Hematopoietic multipotent progenitor cell treated with erythropoietin and hydrocortisone succinate and interleukin-3 and kit ligand, for 15 days (in vitro differentiated cells): ENCODE data around the gene KIAA0319L.

Source experiments
- DNase-seq: peaks from one replicate; pipeline ENCODE4 v3.0.0-alpha.2; 2015; ENCODE audit warnings: low spot score

The KIAA0319L gene

DNA sequence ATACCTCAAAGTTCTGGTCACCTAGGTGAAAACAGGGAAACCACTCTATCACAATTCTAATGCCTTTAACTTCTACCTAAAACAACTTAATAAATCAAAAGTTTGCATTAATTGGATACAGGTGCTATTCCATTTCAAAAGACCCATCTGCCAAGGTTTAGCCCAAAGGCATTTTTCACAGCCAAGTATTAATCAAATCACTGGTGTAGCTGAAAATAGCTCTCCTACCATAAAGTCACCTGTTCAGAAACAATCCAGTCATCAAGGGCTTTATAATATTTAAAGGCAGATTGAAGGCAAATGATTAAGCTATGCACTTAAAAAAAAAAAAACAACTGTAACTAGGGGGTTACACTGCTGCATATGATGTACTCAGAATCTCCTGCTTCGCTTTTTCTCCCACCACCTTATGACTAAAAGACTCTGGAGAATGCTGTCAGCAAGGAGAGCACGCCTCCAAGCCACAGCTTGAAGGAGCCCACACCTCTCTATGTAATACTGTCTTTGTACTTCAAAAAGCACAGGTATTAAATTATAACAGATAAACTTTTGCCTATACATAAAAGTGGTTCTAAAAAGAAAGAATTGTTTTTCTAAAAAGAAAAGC lies 20.5 kb downstream of the KIAA0319L start:
- no peak for DNase-seq

DNA sequence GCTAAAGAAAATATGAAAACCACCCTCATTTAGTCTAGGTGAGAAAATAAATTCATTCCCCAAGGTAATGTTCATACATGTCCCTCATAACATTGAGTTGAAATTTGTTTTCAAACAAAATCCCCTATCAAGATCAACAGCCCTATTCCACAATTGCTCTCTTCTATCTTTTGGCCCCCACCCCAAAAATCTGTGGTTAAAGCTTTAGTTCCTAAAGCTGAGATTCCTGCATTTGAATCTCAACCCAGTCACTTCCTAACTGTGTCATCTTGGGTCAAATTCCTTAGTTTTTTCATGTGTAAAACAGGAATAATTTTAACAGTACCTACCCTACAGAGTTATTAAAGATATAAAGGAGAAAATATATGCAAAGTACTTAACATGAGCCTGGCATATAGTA lies 22.0 kb downstream of the KIAA0319L start:
- DNase-seq = no peak

DNA sequence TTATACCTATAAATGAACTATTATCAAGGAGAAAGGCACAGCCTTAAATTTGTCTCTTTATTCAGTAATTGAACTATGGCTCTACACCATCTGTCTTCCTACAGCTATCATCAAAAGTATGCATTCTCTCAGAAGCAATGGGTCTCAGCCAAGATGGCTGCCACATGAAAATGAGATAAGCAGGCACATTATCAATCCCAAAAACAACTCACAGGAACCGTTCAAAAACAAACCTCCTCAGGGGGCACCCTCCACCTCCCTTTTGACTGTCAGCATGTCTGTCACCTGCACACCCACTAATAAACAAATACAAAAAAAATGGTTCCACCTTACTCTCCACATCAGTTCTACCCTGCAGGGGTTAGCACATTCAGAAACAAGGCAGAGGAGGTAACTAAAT lies 23.6 kb downstream of the KIAA0319L start:
- peak; percentile 52 for DNase-seq

DNA sequence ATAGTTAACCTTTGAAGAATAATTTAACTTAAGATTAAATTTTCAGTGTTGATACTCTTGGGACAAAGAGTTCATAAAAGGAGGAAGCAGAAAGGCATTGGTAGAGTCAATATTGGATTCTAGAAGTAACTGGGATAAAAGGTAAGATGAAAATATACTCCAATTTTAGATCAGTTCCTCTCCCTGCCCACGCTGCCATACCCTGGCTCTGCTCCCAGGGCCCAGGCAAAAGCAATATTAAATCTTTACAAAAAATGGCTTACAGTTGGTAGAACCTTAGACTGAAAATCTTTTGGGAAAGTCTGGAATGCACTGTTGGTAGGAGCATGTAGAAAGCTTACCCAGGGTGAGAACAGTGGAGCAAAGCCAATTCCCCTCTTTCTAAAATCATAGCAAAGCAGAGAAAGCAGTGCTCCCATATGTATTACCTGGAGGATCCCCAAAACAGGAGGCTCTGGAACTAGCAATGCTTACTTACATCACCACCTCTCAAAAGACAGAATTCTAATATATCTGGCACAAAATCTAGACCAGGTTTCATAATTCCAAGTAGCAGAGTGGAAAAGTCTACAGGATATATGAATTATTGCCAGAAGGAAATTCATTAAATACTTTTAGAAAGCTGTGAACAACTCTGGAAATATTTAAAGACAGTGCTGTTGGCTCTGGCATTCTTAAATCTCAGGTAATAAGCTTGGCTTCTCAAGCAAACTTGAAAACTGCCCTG lies 24.5 kb downstream of the KIAA0319L start:
- DNase-seq = no peak

DNA sequence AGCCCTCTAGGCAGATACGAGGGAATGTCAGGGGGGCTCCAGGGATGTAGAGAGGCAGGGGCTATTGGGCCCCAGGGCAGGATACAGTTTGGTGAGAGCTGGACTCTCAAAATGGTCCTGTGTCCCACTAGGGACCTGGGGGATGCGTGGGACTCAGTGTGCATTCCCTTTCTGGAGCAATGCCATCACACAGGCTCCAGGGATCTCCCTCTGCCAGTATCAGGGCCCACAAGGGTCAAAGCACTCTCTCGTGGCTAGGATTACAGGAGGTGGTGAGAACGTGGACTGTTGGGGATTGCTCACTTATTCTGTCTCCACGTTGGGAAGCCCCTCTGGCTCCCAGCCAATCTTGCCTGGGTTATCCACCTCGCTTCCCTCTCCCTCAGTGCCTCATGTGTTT lies 25.8 kb downstream of the KIAA0319L start:
- DNase-seq = no peak

GRCh38 chr1:35530946-35531345 lies 26.3 kb downstream of the KIAA0319L start:
- no peak for DNase-seq

- no peak for DNase-seq
These were observed 27.0 kb downstream of the KIAA0319L start for GRCh38 chr1:35530168-35530567.

GRCh38 chr1:35524106-35524505 lies 33.1 kb downstream of the KIAA0319L start:
- DNase-seq = no peak

- no peak for DNase-seq
These were observed 37.8 kb downstream of the KIAA0319L start for GRCh38 chr1:35519432-35519831.

- no peak for DNase-seq
These were observed 39.0 kb downstream of the KIAA0319L start for GRCh38 chr1:35518183-35518582.

DNA sequence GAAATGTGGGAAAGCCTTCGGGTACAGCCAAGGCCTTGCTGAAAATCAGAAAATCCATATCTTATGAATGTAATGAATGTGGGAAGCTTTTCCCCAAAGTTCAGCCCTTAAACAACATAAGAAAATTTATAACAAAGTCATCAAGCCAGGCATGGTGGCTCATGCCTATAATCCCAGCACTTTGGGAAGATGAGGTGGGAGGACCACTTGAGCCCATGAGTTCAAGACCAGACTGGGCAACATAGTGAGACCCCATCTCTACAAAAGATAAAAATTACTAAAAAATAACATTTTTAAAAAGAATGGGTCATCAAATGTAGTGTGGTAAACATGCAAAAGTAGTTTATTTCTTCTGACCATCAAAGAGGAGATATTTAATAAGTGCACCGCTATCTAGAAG lies 45.9 kb downstream of the KIAA0319L start:
- DNase-seq = no peak

GRCh38 chr1:35509558-35509957 lies 47.6 kb downstream of the KIAA0319L start:
- no peak for DNase-seq

- DNase-seq = no peak
These were observed 49.3 kb downstream of the KIAA0319L start for GRCh38 chr1:35507947-35508346.

DNA sequence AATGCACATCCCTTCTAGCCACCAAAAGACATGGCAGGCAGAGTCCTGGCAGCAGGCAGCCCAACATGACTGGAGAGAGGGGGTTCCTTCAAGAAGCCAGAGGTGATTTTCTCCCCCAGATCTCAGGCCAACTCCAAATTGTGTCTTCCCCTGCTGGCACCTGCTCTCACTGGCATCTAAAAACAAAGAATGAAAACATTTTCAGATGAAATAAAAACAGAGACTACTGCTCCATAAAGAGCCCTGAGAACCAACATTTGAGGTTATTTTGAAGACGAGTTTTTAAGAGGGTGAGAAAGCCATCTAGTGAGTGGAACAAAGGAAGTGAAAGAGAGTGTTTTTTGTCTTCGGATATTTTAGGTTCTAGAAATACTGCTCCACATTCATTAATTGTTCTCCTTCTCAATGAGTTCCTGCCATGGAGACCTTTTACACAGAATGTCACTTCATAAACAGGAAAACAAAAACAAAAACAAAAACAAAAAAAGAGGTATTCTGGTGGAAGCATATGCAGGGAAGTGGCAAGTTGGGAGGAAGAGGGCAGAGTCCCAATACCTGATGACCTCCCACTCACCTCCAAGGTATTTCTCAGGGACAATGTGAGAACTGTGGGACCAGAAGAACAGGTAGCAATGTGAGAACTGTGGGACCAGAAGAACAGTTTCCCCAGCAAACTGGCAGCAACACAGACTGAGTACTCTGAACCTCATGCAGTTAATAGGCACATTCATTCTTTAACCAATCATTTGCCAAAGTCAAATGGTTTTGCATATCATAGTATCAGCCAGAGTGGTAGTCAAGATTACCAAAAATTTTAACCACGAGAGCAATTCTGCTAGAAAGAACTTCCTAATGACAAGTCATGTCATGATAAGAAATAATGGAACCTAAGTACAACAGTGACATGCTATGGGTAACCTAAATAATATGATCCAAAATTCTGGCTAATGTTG lies 50.0 kb downstream of the KIAA0319L start:
- DNase-seq = peak; percentile 50

DNA sequence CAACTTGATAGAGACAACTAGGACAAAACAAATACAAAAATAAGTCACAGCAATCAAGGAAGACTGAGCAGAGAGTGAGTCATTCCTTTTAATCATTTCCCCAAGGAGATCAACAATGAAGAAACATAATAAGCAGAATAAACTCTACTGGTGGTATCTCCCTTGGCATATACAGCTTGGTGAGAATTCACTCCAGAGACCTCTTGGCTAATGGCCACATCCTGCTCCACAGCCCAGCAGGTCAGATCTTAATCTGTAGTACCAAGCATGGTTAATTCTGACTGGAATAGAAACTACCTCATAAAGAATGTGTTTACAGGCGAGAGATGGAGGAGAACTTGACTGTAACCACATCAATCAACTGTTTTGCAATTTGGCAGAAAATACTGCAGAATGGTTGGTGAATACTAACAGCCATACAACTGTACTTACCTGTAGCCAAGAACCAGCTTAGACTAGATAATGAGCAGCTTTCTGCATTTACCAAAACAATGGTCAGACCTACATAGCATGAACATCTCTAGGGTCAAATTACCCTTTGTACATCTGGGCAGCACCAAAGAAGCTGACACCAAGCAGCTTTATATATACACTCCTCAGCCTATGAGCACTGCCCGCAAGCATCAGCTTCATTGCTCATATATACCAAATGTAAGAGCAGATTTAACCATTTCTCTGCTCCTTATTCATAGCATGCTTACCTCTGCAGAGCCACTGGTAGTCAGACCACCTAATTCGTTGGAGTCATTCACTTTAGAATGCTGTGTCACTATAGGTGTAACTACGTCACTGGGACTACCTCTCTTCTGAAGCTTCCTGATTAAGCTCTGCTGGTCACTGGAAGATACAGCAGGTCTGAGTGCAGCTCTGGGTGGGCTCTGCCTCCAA lies 51.0 kb downstream of the KIAA0319L start:
- peak; percentile 82 for DNase-seq

DNA sequence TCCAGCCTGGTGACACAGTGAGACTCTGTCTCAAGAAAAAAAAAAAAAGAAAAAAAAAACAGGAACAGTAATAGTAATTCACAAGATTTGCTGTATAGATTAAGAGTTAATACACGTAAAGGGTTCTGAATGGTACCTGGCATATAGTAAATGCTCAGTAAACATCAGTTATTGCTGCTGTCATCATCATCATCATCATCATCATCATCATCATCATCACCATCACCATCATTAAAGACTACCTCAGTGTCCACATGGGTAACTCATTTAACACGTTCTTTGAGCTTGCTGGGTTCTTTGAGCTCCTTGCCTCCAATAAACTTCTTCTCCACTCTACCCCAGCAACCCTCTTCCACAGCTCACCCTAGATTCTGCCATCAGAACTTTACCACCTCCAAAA lies 55.0 kb downstream of the KIAA0319L start:
- no peak for DNase-seq

- no peak for DNase-seq
These were observed 56.8 kb downstream of the KIAA0319L start for GRCh38 chr1:35500439-35500838.

DNA sequence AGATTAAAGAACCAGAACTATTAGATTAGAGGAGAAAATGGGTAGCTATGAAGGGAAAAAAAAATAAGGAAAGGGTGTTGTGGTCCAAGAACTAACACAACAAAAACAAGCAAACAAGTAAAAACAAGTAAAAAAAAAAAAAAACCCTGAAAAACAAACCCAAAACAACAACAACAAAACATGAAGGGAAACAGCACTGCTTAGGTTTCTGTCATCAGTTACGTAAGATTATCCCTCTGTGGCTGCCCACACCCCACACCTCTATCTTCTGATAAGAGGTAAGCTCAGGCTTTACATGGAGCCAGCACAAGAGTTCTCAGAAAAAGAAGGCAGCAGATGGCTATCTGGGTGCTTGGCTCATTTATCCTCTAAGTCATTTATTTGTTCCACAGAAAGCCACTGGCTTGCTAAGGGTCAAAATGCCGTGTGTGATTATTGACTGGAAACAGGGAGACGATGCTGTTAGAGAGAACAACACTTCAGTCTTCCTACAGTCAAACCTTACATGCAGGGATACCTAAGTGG lies 57.5 kb downstream of the KIAA0319L start:
- DNase-seq = peak; percentile 81

DNA sequence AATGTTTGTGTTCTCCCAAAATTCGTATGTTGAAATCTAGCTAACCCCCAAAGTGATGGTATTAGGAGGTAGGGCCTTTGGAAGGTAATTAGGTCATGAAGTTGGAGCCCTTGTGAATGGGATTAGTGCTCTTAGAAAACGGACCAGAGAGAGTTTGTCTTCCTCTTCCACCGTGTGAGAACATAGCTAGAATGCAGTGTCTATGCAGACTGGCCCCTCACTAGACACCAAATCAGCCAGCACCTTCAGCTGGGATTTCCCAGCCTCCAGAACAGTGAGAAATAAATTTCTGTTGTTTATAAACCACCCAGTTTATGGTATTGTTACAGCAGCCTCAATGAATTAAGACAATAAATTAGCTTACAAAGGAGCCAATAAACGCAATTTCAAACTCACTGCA lies 58.0 kb downstream of the KIAA0319L start:
- peak; percentile 27 for DNase-seq

GRCh38 chr1:35497571-35497970 lies 59.6 kb downstream of the KIAA0319L start:
- no peak for DNase-seq

- DNase-seq = no peak
These were observed 67.0 kb downstream of the KIAA0319L start for GRCh38 chr1:35490250-35490649.

- no peak for DNase-seq
These were observed 68.9 kb downstream of the KIAA0319L start for GRCh38 chr1:35488336-35488735.
